ENCODE results near the gene WNT3A.

WNT3A gene

DNA sequence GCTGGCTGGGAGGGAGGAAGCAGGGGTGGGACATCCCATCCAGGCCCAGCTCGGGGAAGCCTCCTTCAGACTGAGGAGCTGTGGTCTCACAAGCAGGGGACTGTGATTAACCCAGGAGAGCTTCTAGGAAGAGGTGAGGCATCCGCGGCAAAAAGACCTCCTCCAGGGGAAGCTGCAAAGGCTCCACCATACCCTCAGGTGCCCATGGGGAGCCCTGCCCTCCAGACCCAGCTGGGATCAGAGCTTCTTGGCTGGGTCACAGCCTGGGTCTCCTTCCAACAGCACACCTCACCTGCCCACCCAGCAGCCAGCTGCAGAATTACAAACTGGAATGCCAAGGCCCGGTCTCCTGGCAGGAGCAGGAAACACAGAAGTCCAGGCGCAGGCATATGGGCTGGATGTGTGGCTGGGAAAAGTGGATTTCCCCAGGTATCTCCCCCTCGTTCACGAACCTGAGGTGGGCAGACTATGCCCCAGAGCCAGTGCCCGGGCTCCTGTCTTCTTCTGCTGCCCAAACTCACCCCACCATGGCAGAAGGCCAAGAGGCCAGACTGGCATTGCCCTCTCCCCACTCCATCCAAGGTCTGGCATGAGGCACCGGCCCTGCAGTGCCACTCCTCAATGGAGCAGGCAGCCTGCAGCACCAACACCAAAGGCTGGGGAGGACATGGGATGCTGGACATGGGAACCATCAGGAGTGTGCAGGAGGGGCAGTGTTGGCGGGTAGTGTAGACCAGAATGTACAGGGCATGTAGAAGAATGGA, 60.3 kb downstream of the WNT3A start:
- TF ChIP-seq ZFX (IDR thresholded peaks at IDR 0.05): no peak
- TF ChIP-seq, protein P1, sequence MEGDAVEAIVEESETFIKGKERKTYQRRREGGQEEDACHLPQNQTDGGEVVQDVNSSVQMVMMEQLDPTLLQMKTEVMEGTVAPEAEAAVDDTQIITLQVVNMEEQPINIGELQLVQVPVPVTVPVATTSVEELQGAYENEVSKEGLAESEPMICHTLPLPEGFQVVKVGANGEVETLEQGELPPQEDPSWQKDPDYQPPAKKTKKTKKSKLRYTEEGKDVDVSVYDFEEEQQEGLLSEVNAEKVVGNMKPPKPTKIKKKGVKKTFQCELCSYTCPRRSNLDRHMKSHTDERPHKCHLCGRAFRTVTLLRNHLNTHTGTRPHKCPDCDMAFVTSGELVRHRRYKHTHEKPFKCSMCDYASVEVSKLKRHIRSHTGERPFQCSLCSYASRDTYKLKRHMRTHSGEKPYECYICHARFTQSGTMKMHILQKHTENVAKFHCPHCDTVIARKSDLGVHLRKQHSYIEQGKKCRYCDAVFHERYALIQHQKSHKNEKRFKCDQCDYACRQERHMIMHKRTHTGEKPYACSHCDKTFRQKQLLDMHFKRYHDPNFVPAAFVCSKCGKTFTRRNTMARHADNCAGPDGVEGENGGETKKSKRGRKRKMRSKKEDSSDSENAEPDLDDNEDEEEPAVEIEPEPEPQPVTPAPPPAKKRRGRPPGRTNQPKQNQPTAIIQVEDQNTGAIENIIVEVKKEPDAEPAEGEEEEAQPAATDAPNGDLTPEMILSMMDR (conservative IDR thresholded peaks at IDR 0.05): no peak
- H3K27ac ChIP-seq: no peak overlapping the region

GRCh38 chr1:228068359-228068758, 61.6 kb downstream of the WNT3A start:
- H3K27ac ChIP-seq: no peak overlapping the region
- TF ChIP-seq, protein P1 (conservative IDR thresholded peaks at IDR 0.05): no peak

- H3K27ac ChIP-seq: no peak overlapping the region
- TF ChIP-seq ZFX (IDR thresholded peaks at IDR 0.05): no peak
- TF ChIP-seq, protein P1 (conservative IDR thresholded peaks at IDR 0.05): no peak
These were observed 63.4 kb downstream of the WNT3A start for GRCh38 chr1:228070173-228070572.

DNA sequence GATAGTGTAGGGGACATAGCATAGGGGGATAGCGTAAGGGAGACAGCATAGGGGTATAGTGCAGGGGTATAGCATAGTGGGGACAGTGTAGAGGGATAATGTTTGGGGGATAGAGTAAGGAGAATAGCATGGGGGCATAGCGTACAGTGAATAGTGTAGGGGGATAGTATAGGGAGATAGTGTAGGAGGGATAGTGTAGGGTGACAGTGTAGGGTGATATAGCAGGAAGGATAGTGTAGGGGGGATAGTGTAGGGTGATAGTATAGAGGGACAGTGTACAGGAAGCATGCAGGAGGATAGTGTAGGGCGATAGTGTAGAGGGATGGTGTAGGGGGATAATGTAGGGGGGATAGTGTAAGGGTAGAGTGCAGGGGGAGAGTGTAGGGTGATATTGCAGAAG, 64.1 kb downstream of the WNT3A start:
- TF ChIP-seq, protein P1 (conservative IDR thresholded peaks at IDR 0.05): no peak
- no peak for TF ChIP-seq ZFX (IDR thresholded peaks at IDR 0.05)
- no peak overlapping the region for H3K27ac ChIP-seq

DNA sequence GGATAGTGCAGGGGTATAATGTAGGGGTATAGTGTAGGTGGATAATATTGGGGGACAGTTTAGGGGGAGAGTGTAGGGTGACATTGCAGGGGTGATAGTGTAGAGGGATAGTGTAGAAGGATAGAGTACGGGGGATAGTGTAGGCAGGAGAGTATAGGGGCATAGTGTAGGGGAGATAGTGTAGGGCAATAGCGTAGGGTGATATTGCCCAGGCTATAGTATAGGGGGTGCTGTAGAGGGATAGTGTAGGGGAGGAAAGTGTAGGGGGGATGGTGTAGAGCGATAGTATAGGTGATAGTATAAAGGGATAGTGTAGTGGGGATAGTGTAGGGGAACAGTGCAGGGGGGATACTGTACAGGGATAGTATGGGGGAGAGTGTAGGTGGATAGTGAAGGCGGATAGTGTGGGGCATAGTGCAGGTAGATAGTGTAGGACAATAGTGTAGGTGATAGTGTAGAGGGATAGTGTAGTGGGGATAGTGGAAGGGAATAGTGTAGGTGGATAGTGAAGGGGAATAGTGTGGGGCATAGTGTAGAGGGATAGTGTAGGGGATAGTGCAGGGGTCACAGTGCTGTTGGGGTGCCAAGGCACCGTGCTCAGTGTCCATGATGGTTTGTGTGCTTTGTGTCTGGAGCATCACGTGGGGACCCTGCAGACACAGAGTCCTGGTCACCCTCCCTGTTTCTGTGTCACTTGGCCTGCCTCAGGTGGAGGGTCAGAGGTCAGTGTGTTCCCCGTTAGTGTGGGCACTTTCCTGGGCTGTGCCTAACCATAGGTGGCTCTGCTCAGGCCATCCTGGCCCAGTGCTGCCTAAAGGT, 65.2 kb downstream of the WNT3A start:
- no peak overlapping the region for H3K27ac ChIP-seq
- TF ChIP-seq, protein P1 (conservative IDR thresholded peaks at IDR 0.05): no peak
- no peak for TF ChIP-seq ZFX (IDR thresholded peaks at IDR 0.05)

- no peak for TF ChIP-seq ZFX (IDR thresholded peaks at IDR 0.05)
- TF ChIP-seq, protein P1 (conservative IDR thresholded peaks at IDR 0.05): no peak
- no peak overlapping the region for H3K27ac ChIP-seq
These were observed 65.9 kb downstream of the WNT3A start for GRCh38 chr1:228072658-228073043.

Data from C4-2B (cell line).